CD14-positive monocyte (primary cell): Measurements from ENCODE around the gene THBS2. TPM values are rescaled to one million over a fixed set of nuclear protein-coding genes. Genes with fewer than 3 reads are reported as not detected.

Experiments used
- DNase-seq, 3 donors: peaks; one replicate each; pipeline ENCODE4 v3.0.0-alpha.2; 2011 to 2022
- H2AFZ ChIP-seq: 2 replicates; pipeline ENCODE4 v1.6.0; 2012; ENCODE audit warnings: mild to moderate bottlenecking, low read depth, low read length, inconsistent platforms; ENCODE audit not compliant: insufficient read depth, poor library complexity, severe bottlenecking
- H3K27ac ChIP-seq, 2 donors: 1 replicate in 1 of 2; 2 replicates in 1 of 2; pipeline ENCODE4 v1.5.1; 2012 to 2013; ENCODE audit warnings: low read length in 2 of 2, control low read depth in 1 of 2, inconsistent platforms in 1 of 2, low read depth in 1 of 2, mild to moderate bottlenecking in 1 of 2
- H3K27me3 ChIP-seq, 2 donors: one replicate each; pipeline versions ENCODE4 v1.6.0 to v1.6.1; 2011 to 2013; ENCODE audit warnings: low read length in 2 of 2; ENCODE audit not compliant: control insufficient read depth in 2 of 2, insufficient read depth in 2 of 2
- H3K36me3 ChIP-seq, 2 donors: replicated peaks in 1 of 2; 1 replicate in 1 of 2; 2 replicates in 1 of 2; pipeline versions ENCODE4 v1.5.1 to v1.6.1; 2012 to 2013; ENCODE audit warnings: low read length in 2 of 2, control low read depth in 1 of 2, inconsistent platforms in 1 of 2, mild to moderate bottlenecking in 1 of 2; ENCODE audit not compliant: insufficient read depth in 2 of 2, control insufficient read depth in 1 of 2
- H3K4me1 ChIP-seq, 2 donors: 1 replicate in 1 of 2; 2 replicates in 1 of 2; pipeline versions ENCODE4 v1.5.1 to v1.6.1; 2012 to 2013; ENCODE audit warnings: low read length in 2 of 2, control low read depth in 1 of 2, inconsistent platforms in 1 of 2, mild to moderate bottlenecking in 1 of 2, moderate library complexity in 1 of 2; ENCODE audit not compliant: insufficient read depth in 2 of 2, control insufficient read depth in 1 of 2
- H3K4me2 ChIP-seq: replicated peaks from 2 replicates; pipeline ENCODE3; 2012; ENCODE audit warnings: low read length, moderate library complexity, mild to moderate bottlenecking; ENCODE audit not compliant: poor library complexity, severe bottlenecking; ENCODE audit errors: extremely low read depth
- H3K4me3 ChIP-seq, 3 experiments: fragments of 200-600 bp in 1 of 3; sonication (generic) in 1 of 3; replicated peaks in 1 of 3; 1 replicate in 2 of 3; 2 replicates in 1 of 3; pipeline ENCODE4 v1.5.1; 2011 to 2013; ENCODE audit warnings: low read length in 3 of 3, mild to moderate bottlenecking in 3 of 3, control low read depth in 2 of 3, low read depth in 2 of 3, inconsistent platforms in 1 of 3, moderate library complexity in 1 of 3
- H3K79me2 ChIP-seq: 2 replicates; pipeline ENCODE4 v1.6.0; 2012; ENCODE audit warnings: mild to moderate bottlenecking, control low read depth, inconsistent platforms, low read length, moderate library complexity; ENCODE audit not compliant: insufficient read depth
- H3K9ac ChIP-seq: 2 replicates; pipeline ENCODE4 v1.6.0; 2017; ENCODE audit warnings: low read length, mild to moderate bottlenecking; ENCODE audit not compliant: insufficient read depth, poor library complexity, severe bottlenecking
- H3K9me3 ChIP-seq, 2 donors: replicated peaks in 1 of 2; 1 replicate in 1 of 2; 2 replicates in 1 of 2; pipeline versions ENCODE4 v1.5.1 to v1.6.1; 2012 to 2013; ENCODE audit warnings: low read length in 2 of 2, control low read depth in 1 of 2; ENCODE audit not compliant: control insufficient read depth in 1 of 2, insufficient read depth in 1 of 2
- H4K20me1 ChIP-seq: 2 replicates; pipeline ENCODE4 v1.6.0; 2012; ENCODE audit warnings: mild to moderate bottlenecking, low read length, control low read depth, moderate library complexity; ENCODE audit not compliant: insufficient read depth
- H3K27ac Mint-ChIP-seq, 7 donors: one replicate each; pipeline ENCODE4 v1.8.0; 2020; ENCODE audit warnings: mild to moderate bottlenecking in 7 of 7, mixed read lengths in 7 of 7, moderate library complexity in 6 of 7, inconsistent platforms in 2 of 7
- H3K27me3 Mint-ChIP-seq, 3 donors: one replicate each; pipeline ENCODE4 v1.8.0; 2021 to 2022; ENCODE audit warnings: low read depth in 3 of 3, mild to moderate bottlenecking in 3 of 3, mixed read lengths in 3 of 3, moderate library complexity in 3 of 3, inconsistent platforms in 1 of 3
- H3K36me3 Mint-ChIP-seq, 2 donors: one replicate each; pipeline ENCODE4 v1.8.0; 2020; ENCODE audit warnings: mixed read lengths in 2 of 2, inconsistent platforms in 1 of 2, mild to moderate bottlenecking in 1 of 2
- H3K4me1 Mint-ChIP-seq: one replicate; pipeline ENCODE4 v1.8.0; 2020; ENCODE audit warnings: mild to moderate bottlenecking, mixed read lengths
- H3K4me3 Mint-ChIP-seq, 2 donors: one replicate each; pipeline ENCODE4 v1.8.0; 2020; ENCODE audit warnings: mild to moderate bottlenecking in 2 of 2, mixed read lengths in 2 of 2, moderate library complexity in 1 of 2
- H3K9me3 Mint-ChIP-seq, 7 donors: one replicate each; pipeline ENCODE4 v1.8.0; 2020 to 2022; ENCODE audit warnings: mixed read lengths in 7 of 7, mild to moderate bottlenecking in 6 of 7, moderate library complexity in 6 of 7, inconsistent platforms in 2 of 7
- WGBS: methylation state at CpG from one replicate; pipeline ENCODE4 v1.1.5; 2013; ENCODE audit warnings: missing lambda C conversion rate; ENCODE audit not compliant: insufficient coverage; 5-methylcytosine and 5-hydroxymethylcytosine counted together
- intact Hi-C, 2 donors: fragments of 100-400 bp; cut with micrococcal nuclease; formaldehyde crosslinking; loops; one replicate each; pipeline versions ENCODE4 v1.15.0 to v1.15.1; 2023
- polyA plus RNA-seq, 3 donors: library from polyadenylated mRNA; depleted of rRNA in 1 of 3; unstranded in 2 of 3; stranded (reverse) in 1 of 3; fragments of 300-500 nt in 2 of 3; fragments of >200 nt in 1 of 3; fragmentation: Illumina TruSeq in 2 of 3; gene quantifications; 1 replicate in 2 of 3; 2 replicates in 1 of 3; pipeline ENCODE4 v1.2.3, GENCODE V29; 2012 to 2021
- TF ChIP-seq, protein P1 (sequence below): fragments of 200-600 bp; IDR thresholded peaks from one replicate; pipeline ENCODE4 v1.8.0; 2022; ENCODE audit warnings: antibody characterized with exemption, mild to moderate bottlenecking

THBS2 gene
- polyA plus RNA-seq, 3 donors, result 0.01 to 0.03 TPM; not detected in 1

DNA sequence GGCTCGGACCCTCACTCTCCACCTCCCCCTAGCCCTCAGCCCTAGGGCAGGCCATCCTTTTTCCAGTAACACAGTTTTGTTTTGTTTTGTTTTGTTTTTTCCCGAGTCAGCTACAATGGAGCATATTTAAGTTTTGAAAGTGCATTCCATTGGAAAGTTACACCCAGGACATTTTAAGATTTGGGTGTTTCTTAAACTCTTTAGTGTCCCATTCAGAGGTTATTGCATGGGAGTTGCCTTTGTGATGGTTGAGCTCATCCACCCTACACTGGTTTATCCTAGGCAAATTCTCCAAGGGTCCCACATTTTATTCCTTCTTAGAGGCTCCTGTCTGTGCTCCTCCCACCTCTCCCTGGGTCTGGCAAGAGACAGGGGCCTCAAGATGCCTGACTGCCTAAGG lies 58.9 kb downstream of the THBS2 start:
- no peaks in the 10 kb centered on the region for H3K36me3 Mint-ChIP-seq
- DNase-seq, result no peak
- no peak overlapping the region for H3K27ac Mint-ChIP-seq
- Histone ChIP-seq H2AFZ (no peak overlapping the region), H3K4me3 (no peak overlapping the region), H3K9me3 (peaks cover 9 to 16% of the 10 kb centered on the region in 2 donors), H3K4me2 (no peak overlapping the region), H3K79me2 (no peaks in the 10 kb centered on the region), H3K9ac (no peak overlapping the region), H3K27me3 (no peaks in the 10 kb centered on the region), H3K27ac (no peak overlapping the region), H3K36me3 (no peaks in the 10 kb centered on the region), H3K4me1 (no peaks in the 10 kb centered on the region), H4K20me1 (no peaks in the 10 kb centered on the region)
- peaks cover 0 to 4% (median 0%) of the 10 kb centered on the region in 3 donors for H3K27me3 Mint-ChIP-seq
- intact Hi-C loops, result no loop called here
- peaks cover 10 to 29% (median 20%) of the 10 kb centered on the region in 7 donors for H3K9me3 Mint-ChIP-seq
- TF ChIP-seq, protein P1, sequence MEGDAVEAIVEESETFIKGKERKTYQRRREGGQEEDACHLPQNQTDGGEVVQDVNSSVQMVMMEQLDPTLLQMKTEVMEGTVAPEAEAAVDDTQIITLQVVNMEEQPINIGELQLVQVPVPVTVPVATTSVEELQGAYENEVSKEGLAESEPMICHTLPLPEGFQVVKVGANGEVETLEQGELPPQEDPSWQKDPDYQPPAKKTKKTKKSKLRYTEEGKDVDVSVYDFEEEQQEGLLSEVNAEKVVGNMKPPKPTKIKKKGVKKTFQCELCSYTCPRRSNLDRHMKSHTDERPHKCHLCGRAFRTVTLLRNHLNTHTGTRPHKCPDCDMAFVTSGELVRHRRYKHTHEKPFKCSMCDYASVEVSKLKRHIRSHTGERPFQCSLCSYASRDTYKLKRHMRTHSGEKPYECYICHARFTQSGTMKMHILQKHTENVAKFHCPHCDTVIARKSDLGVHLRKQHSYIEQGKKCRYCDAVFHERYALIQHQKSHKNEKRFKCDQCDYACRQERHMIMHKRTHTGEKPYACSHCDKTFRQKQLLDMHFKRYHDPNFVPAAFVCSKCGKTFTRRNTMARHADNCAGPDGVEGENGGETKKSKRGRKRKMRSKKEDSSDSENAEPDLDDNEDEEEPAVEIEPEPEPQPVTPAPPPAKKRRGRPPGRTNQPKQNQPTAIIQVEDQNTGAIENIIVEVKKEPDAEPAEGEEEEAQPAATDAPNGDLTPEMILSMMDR, result no peak
- peaks cover 3% of the 10 kb centered on the region for H3K4me1 Mint-ChIP-seq
- H3K4me3 Mint-ChIP-seq, result no peak overlapping the region
- no CpG with 5 or more reads among the region's 2 CpGs for WGBS

DNA sequence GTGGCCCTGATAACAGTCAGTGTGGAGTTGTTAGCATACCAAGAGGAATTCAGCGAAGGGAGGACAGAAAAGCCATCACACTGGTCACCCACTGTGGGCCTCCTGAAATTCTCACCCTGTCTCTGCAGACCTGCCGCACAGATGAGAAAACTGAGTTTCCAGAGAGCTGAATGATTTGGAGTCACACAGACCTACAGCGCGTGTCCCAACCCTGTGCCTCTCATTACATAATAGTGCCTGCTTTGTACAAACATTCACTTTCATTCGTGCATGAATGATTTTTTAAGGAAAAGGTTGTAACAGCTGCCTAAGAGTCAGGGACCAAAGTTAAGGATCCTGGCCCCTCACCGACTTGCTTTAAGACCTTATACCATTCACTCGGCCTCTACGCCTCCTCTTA lies 62.7 kb downstream of the THBS2 start:
- no peak overlapping the region for H2AFZ ChIP-seq
- no peak overlapping the region for H3K9ac ChIP-seq
- no peaks in the 10 kb centered on the region for H3K27me3 ChIP-seq
- peaks cover 9 to 16% of the 10 kb centered on the region in 2 donors for H3K9me3 ChIP-seq
- H3K79me2 ChIP-seq, result no peaks in the 10 kb centered on the region
- Mint-ChIP-seq H3K27ac (no peak overlapping the region), H3K27me3 (peaks cover 0 to 4% (median 0%) of the 10 kb centered on the region in 3 donors), H3K4me3 (no peak overlapping the region), H3K9me3 (peaks cover 7 to 28% (median 20%) of the 10 kb centered on the region in 7 donors), H3K4me1 (peaks cover 3% of the 10 kb centered on the region), H3K36me3 (no peaks in the 10 kb centered on the region)
- no peaks in the 10 kb centered on the region for H3K4me1 ChIP-seq
- TF ChIP-seq, protein P1, result no peak
- WGBS, result 86% methylated on average over 2 of the region's 8 CpGs
- no peak overlapping the region for H3K4me2 ChIP-seq
- no peak overlapping the region for H3K4me3 ChIP-seq
- no peaks in the 10 kb centered on the region for H3K36me3 ChIP-seq
- no peak for DNase-seq
- no peak overlapping the region for H3K27ac ChIP-seq
- intact Hi-C loops, result no loop called here
- no peaks in the 10 kb centered on the region for H4K20me1 ChIP-seq
